ENCODE measurements around the gene AGA.

Gene AGA

GRCh38 chr4:177419434-177419833 is 22.8 kb downstream of the AGA start:
- H3K9me3 ChIP-seq (ENCODE audit: low read length) = no peaks in the 10 kb centered on the region
- no peaks in the 10 kb centered on the region for H3F3A ChIP-seq (ENCODE audit: insufficient read depth, low read length)
- H4K20me1 ChIP-seq (ENCODE audit: insufficient read depth, low read length) = no peaks in the 10 kb centered on the region
- H3K9me2 ChIP-seq (ENCODE audit: low read depth, low read length) = no peaks in the 10 kb centered on the region
- no peak overlapping the region for H3K4me3 ChIP-seq (ENCODE audit: low read depth, low read length, poor library complexity, severe bottlenecking)
- no peak overlapping the region for H3K4me2 ChIP-seq (ENCODE audit: low read length)
- TF ChIP-seq EZH2 (IDR thresholded peaks at IDR 0.05; ENCODE audit: borderline replicate concordance, low read length) (no peak), CTCF (IDR thresholded peaks at IDR 0.05; ENCODE audit: low read length) (no peak)
- H3K4me1 ChIP-seq (ENCODE audit: insufficient read depth, low read length, severe bottlenecking) = no peaks in the 10 kb centered on the region
- H3K79me2 ChIP-seq (ENCODE audit: insufficient read depth, low read length) = no peaks in the 10 kb centered on the region
- H3K27ac ChIP-seq (ENCODE audit: low read depth, low read length, poor library complexity, severe bottlenecking) = no peak overlapping the region
- no peak overlapping the region for H2AFZ ChIP-seq (ENCODE audit: low read length)
- no peak overlapping the region for H3K9ac ChIP-seq (ENCODE audit: low read length)
- no peaks in the 10 kb centered on the region for H3K36me3 ChIP-seq (ENCODE audit: insufficient read depth, low read length)
- no peaks in the 10 kb centered on the region for H3K27me3 ChIP-seq (ENCODE audit: insufficient read depth, low read length)

- H3K79me2 ChIP-seq (ENCODE audit: insufficient read depth, low read length) = no peaks in the 10 kb centered on the region
- no peaks in the 10 kb centered on the region for H3F3A ChIP-seq (ENCODE audit: insufficient read depth, low read length)
- no peak overlapping the region for H3K4me3 ChIP-seq (ENCODE audit: low read depth, low read length, poor library complexity, severe bottlenecking)
- no peaks in the 10 kb centered on the region for H4K20me1 ChIP-seq (ENCODE audit: insufficient read depth, low read length)
- no peaks in the 10 kb centered on the region for H3K9me2 ChIP-seq (ENCODE audit: low read depth, low read length)
- no peaks in the 10 kb centered on the region for H3K27me3 ChIP-seq (ENCODE audit: insufficient read depth, low read length)
- H3K4me1 ChIP-seq (ENCODE audit: insufficient read depth, low read length, severe bottlenecking) = no peaks in the 10 kb centered on the region
- TF ChIP-seq CTCF (IDR thresholded peaks at IDR 0.05; ENCODE audit: low read length) = no peak
- TF ChIP-seq EZH2 (IDR thresholded peaks at IDR 0.05; ENCODE audit: borderline replicate concordance, low read length) = no peak
- no peak overlapping the region for H3K27ac ChIP-seq (ENCODE audit: low read depth, low read length, poor library complexity, severe bottlenecking)
- H2AFZ ChIP-seq (ENCODE audit: low read length) = no peak overlapping the region
- H3K36me3 ChIP-seq (ENCODE audit: insufficient read depth, low read length) = no peaks in the 10 kb centered on the region
- no peaks in the 10 kb centered on the region for H3K9me3 ChIP-seq (ENCODE audit: low read length)
- no peak overlapping the region for H3K9ac ChIP-seq (ENCODE audit: low read length)
- no peak overlapping the region for H3K4me2 ChIP-seq (ENCODE audit: low read length)
Measured at GRCh38 chr4:177413656-177414055, 28.6 kb downstream of the AGA start.

- H3K9me2 ChIP-seq (ENCODE audit: low read depth, low read length) = no peaks in the 10 kb centered on the region
Measured at GRCh38 chr4:177413076-177413475, 29.2 kb downstream of the AGA start.

More at GRCh38 chr4:177413076-177413475, 29.2 kb downstream of the AGA start:
- Histone ChIP-seq H3K27ac (ENCODE audit: low read depth, low read length, poor library complexity, severe bottlenecking) (no peak overlapping the region), H4K20me1 (ENCODE audit: insufficient read depth, low read length) (no peaks in the 10 kb centered on the region), H3K9me3 (ENCODE audit: low read length) (no peaks in the 10 kb centered on the region), H3K36me3 (ENCODE audit: insufficient read depth, low read length) (no peaks in the 10 kb centered on the region), H2AFZ (ENCODE audit: low read length) (no peak overlapping the region), H3K27me3 (ENCODE audit: insufficient read depth, low read length) (no peaks in the 10 kb centered on the region), H3K4me3 (ENCODE audit: low read depth, low read length, poor library complexity, severe bottlenecking) (no peak overlapping the region), H3K9ac (ENCODE audit: low read length) (no peak overlapping the region), H3K4me2 (ENCODE audit: low read length) (no peak overlapping the region), H3F3A (ENCODE audit: insufficient read depth, low read length) (no peaks in the 10 kb centered on the region), H3K79me2 (ENCODE audit: insufficient read depth, low read length) (no peaks in the 10 kb centered on the region), H3K4me1 (ENCODE audit: insufficient read depth, low read length, severe bottlenecking) (no peaks in the 10 kb centered on the region)
- TF ChIP-seq EZH2 (IDR thresholded peaks at IDR 0.05; ENCODE audit: borderline replicate concordance, low read length) = no peak
- no peak for TF ChIP-seq CTCF (IDR thresholded peaks at IDR 0.05; ENCODE audit: low read length)
